CD4-positive, alpha-beta T cell treated with Interleukin-15 for 4 hours (primary cell): ENCODE measurements around the gene WWOX.
A peak's percentile ranks its signal among the peaks of the same experiment; 100 is the strongest.

Experiments used
- DNase-seq: peaks from one replicate; pipeline ENCODE4 v3.0.0-alpha.2; 2020; ENCODE audit warnings: low spot score

Gene WWOX

DNA sequence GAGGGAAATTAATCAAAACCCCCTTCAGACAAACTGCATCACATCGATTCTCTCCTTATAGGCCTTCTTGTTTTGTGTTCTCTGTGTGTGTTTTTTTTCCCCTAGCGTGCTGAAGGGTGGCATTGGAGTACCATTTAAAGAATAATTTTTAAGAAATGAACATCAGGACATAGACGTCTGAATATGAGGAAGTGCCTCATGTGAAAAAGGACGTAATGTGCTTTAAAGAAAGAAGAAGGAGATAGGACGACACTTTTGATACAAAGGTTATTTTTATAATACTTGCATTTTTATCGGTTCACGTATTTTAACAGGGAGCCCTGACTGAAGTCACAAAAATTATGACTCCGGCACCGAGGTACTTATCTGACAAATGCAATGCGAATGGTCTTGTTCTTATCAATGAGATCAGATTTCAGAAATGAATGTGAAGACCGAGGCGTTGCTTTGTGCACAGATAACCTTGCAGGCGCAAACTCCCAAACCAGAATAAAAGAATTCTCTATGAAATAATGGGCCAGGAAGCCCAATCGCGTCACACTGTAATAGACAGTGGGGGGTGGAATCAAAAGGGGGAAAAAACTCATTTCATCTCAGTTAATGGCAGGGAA, 894.8 kb downstream of the WWOX start:
- DNase-seq, result no peak

DNA sequence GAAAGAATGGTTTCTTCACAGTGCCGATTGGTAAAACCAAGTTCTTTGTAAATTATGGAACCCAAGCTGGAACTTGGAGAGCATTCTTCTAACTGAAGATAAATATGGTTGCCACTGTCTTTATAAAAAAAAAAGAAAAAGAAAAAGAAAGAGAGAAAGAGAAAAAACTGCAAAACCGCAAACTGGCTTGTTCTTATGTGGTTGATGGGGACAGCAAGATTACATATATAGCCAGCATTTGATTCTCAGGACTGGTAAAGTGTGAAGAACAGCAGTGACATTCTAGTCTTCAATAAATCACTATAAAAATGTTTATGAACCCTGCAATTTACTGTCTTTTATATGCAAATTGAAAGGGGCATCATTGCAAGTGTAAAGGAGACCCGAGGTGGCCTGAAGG, 896.0 kb downstream of the WWOX start:
- DNase-seq, result no peak

GRCh38 chr16:78996790-78997189, 897.3 kb downstream of the WWOX start:
- no peak for DNase-seq

DNA sequence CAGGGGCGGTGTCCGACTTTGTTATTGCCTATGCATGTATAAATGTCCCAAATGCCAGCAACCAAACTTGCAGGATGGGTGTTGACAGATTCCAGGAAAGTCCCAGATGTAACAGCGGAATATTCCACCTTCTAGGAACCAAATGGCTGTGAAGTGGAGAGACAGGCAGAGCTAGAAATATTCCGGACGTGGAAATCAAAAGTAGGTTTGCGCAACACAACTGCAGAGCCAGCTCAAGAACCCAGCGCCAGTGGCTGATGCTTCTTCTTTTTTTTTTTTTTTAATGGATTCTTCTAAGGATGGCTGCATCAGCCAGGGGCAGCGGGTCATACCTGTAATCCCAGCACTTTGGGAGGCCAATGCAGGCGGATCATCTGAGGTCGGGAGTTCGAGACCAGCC, 899.4 kb downstream of the WWOX start:
- DNase-seq, result no peak

GRCh38 chr16:79001156-79001967, 901.9 kb downstream of the WWOX start:
- DNase-seq, result no peak

- no peak for DNase-seq
These were observed 903.7 kb downstream of the WWOX start for GRCh38 chr16:79003026-79003609.

DNA sequence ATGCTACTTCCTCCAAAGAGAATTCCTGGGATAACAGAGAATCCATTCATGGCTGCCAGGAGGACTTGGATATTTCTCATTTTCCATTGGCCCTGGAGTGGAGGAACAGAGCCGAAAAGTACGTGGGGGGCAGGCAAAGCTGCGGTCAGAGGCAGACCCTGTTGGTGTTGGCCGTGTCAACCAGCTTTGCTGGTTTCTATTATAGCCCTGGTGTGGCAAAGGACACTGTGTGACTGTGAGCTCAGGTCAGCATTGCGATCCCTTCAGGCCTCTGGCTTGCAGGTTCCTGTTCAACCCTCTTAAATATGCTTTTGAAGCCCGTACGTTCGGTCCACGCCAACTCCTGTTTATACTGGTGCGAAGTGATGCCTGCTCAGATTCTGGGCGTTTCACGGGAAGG, 904.9 kb downstream of the WWOX start:
- no peak for DNase-seq

GRCh38 chr16:79005096-79005495, 905.6 kb downstream of the WWOX start:
- no peak for DNase-seq

GRCh38 chr16:79006206-79006605, 906.8 kb downstream of the WWOX start:
- no peak for DNase-seq

- DNase-seq, result no peak
These were observed 907.3 kb downstream of the WWOX start for GRCh38 chr16:79006765-79007164.

GRCh38 chr16:79007614-79008013, 908.2 kb downstream of the WWOX start:
- DNase-seq, result peak; percentile 3

DNA sequence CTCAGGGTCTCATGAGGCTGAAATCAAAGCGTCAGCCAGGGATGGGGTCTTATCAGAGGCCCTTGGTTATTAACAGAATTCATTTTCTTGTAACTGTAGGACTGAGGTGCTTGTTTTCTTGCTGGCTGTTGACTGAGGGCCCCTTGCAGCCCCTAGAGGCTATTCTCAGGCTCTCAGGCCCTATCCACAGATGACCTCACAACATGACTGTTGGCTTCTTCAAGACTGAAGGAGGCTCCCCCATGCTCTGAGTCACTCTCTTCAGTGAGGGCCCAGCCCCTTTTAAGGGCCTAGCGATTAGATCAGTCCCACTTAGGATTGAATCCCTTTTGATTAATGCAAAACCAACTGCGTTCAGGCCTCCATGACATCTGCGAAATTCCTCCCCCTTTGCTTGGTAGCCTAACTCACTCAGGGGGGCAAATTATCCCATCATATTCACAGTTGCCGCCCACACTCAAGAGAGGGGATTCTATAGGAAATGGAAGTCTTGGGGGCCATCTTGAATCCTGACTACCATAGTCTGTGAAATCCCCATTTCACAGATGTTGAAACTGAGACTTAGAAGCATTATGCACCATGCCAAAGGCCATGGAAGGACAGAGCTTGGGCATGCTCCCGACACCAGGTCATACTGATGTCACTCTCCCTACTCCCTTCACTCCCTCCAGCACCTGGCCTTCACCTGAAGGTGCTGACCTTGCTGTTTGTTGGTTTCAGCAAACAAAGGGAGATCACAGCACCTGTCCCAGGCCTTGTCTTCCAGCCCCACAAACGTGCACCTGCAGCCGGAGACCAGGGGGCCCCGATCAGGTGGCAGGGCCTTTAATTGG, 908.8 kb downstream of the WWOX start:
- DNase-seq, result no peak

DNA sequence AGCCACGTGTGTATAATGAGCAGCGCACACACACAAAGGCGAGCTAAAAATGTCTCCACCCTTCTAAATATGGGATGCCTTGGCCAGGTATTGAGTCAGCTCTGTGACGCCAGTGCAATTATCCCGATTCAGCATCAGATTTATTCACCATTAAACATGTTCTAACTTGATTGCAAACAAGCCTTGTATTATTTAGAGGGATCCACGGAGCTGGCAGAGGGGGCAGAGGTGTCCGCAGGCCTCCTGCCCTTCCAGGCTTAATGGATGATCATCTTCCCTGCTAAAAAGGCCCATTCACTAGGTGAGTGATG, 909.4 kb downstream of the WWOX start:
- no peak for DNase-seq

DNA sequence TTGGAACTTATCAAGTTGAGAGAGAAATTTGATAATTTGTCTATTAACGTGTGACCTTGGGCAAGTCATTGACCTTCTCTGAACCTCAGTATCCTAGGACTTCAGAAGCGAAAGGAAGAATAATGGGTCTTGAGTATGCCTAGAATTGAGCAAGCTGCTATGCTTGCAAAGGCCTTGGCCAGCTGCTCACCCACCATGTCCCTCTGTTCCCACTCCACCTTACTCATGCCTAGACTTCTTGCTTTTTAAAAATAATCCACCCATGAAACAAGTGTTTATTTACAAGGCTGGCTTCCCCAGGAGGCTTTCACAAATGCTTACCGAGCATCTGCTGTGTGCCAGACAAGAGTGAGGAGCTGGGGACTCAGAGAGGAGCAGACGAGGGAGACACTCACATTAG, 910.4 kb downstream of the WWOX start:
- DNase-seq, result no peak

- DNase-seq, result no peak
These were observed 911.8 kb downstream of the WWOX start for GRCh38 chr16:79011282-79011681.

GRCh38 chr16:79012671-79013434, 913.4 kb downstream of the WWOX start:
- no peak for DNase-seq

DNA sequence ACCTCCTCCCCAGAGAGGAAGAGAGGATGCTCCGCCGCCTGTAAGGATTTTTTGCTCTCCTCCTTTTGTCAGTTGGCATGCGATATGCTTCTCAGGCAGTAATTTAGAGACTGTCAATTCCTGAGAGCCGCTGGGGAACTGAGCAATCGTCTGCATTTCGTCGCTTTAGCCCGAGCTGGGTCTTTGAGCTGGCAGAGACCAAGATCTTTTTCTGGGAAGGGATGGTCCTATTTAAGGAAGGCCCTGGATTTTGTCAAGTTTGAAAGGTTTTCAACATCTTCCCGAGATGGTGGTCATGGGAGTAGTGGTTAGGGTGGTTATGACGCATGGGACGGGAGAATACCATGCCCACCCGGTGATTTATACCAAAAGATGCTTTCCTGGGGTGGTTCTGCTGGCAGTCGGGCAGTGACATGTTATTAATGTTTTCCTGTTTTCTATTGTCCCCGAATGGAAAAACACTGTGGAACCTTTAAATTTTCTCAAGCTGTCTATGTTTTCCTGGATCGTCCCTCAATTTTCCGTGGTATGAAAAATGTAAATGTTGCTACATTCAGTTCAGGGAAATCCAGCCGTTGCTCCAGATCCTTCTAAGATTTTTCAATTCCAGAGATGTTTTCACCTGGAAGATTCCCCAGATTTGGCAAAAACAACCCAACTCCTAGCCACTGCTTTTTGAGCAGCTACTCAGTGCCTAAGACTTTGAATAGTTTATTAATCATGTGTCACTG, 914.6 kb downstream of the WWOX start:
- no peak for DNase-seq

- DNase-seq, result no peak
These were observed 919.4 kb downstream of the WWOX start for GRCh38 chr16:79018650-79019429.

DNA sequence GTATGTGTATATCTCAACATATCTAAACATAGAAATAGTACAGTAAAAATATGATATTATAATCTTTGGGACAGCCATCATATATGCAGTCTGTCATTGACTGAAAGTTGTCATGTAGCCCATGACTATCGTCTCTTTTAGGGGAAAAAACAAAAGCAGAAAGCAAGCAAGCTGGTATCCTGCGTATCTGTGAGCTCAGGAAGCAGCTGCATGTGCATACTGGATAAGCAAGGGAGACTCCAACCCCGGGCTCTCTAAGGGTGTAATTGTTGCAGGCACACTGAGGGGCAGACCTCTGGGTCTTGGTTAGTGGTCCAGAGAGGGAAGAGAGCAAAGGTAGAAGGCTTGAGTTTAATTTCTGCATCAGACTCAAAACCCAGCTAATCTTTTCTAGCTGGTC, 920.0 kb downstream of the WWOX start:
- no peak for DNase-seq

DNA sequence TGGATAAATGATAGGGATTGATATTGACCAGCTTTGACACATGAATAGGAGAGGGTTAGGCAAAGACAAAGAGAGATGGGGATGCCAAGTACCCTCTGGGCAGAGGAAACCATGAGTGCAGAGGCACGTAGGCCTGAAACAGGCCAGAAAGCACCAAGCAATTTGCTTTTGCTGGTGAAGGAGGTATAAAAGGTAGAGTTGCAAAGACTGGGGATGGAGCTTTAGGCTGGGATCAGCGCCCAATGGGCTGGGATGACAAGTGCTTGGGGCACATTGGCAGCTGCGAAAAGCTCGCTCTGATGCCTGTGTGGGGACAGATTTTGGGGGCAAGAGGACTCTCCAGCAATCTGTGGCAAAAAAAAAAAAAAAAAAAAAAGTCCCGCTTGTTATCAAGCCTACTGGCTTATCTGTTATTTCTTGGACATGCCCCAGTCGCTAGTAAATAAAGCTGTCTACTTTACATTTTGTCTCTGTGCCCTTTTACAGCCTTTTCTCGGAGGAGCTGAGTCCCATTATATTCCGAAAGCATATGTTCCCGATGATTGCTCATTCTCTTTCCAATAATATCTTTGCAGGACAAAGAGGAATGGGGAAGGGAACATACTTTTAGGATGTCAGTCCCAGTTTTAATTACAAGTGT, 922.7 kb downstream of the WWOX start:
- DNase-seq, result no peak
